Cardiac muscle cell (in vitro differentiated cells and primary cell): ENCODE measurements around the gene COG2. TPM values are rescaled to one million over a fixed set of nuclear protein-coding genes. Genes with fewer than 3 reads are reported as not detected.

Source experiments
- DNase-seq, 2 donors: peaks; one replicate each; pipeline versions ENCODE4 v3.0.0 to v3.0.0-alpha.2; 2010 to 2017; ENCODE audit warnings: low read depth in 1 of 2, low spot score in 1 of 2
- H3K27ac ChIP-seq: fragments of 200-600 bp; sonication (generic); 2 replicates; pipeline ENCODE4 v1.5.1; 2016
- H3K27me3 ChIP-seq: fragments of 200-600 bp; sonication (generic); 2 replicates; pipeline ENCODE4 v1.6.0; 2016; ENCODE audit warnings: control low read depth
- H3K36me3 ChIP-seq: fragments of 200-600 bp; sonication (generic); 2 replicates; pipeline ENCODE4 v1.5.1; 2016; ENCODE audit warnings: control low read depth
- H3K4me1 ChIP-seq: fragments of 200-600 bp; sonication (generic); 2 replicates; pipeline ENCODE4 v1.8.1; 2017; ENCODE audit warnings: low read depth, mild to moderate bottlenecking, mixed run types
- H3K4me3 ChIP-seq: fragments of 200-600 bp; sonication (generic); 2 replicates; pipeline ENCODE4 v1.5.1; 2016; ENCODE audit warnings: mild to moderate bottlenecking
- H3K9me3 ChIP-seq: fragments of 200-600 bp; sonication (generic); 2 replicates; pipeline ENCODE4 v1.5.1; 2017; ENCODE audit warnings: low read depth, mild to moderate bottlenecking, control low read depth
- polyA plus RNA-seq: library from polyadenylated mRNA; unstranded; fragments of >200 nt; fragmentation: Nextera tagmentation; extraction: Ambion mirVana; gene quantifications from 2 replicates; pipeline ENCODE4 v1.2.1, GENCODE V29; 2016
- total RNA-seq: library from RNA; depleted of rRNA; stranded (reverse); fragments of >200 nt; gene quantifications from 2 replicates; pipeline ENCODE4 v1.2.3, GENCODE V29; 2016
- TF ChIP-seq, protein P1 (sequence below): IDR thresholded peaks from 2 replicates; pipeline ENCODE4 v1.5.1; 2012; ENCODE audit warnings: low read depth, mild to moderate bottlenecking, low read length

COG2 gene
- total and polyA plus RNA-seq, 2 experiments from 2014 or later: 23.2 to 27.4 TPM

DNA sequence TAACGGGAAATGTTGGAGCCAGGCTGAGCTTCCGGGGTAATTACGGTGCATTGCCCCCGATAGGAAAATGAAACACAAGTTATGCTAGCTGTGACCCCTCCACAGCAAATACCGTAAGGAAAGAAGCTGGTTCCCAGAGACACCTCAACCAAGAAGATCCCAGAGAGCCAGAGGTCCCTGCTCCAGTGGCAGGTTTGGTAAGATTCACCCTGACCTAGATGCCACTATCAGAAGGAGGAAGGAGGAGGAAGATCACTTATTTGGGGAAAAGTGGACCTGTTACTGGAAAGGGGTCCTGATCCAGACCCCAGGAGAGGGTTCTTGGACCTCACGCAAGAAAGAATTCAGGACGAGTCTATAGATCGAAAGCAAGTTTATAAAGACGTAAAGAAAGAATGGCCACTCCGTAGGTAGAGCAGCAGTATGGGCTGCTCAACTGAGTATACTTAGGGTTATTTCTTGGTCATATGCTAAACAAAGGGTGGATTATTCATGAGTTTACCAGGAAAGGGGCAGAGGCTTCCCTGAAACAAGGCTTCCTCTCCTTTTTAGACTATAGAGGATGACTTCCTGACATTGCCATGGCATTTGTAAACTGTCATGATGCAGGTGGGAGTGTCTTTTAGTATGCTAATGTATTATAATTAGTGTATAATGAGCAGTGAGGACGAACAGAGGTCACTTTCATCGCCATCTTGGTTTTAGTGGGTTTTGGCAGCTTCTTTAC is 97.4 kb downstream of the COG2 start:
- TF ChIP-seq, protein P1, sequence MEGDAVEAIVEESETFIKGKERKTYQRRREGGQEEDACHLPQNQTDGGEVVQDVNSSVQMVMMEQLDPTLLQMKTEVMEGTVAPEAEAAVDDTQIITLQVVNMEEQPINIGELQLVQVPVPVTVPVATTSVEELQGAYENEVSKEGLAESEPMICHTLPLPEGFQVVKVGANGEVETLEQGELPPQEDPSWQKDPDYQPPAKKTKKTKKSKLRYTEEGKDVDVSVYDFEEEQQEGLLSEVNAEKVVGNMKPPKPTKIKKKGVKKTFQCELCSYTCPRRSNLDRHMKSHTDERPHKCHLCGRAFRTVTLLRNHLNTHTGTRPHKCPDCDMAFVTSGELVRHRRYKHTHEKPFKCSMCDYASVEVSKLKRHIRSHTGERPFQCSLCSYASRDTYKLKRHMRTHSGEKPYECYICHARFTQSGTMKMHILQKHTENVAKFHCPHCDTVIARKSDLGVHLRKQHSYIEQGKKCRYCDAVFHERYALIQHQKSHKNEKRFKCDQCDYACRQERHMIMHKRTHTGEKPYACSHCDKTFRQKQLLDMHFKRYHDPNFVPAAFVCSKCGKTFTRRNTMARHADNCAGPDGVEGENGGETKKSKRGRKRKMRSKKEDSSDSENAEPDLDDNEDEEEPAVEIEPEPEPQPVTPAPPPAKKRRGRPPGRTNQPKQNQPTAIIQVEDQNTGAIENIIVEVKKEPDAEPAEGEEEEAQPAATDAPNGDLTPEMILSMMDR: no peak
- H3K27me3 ChIP-seq: no peaks in the 10 kb centered on the region
- no peaks in the 10 kb centered on the region for H3K36me3 ChIP-seq
- no peak overlapping the region for H3K27ac ChIP-seq
- no peak overlapping the region for H3K4me3 ChIP-seq
- no peaks in the 10 kb centered on the region for H3K4me1 ChIP-seq
- DNase-seq: no peak
- H3K9me3 ChIP-seq: no peaks in the 10 kb centered on the region

Other genes starting within 250 kb of the COG2 start
- 0.32 and 1.2 TPM in 2 replicates for gene PGBD5, start 216.1 kb upstream of the COG2 start, total RNA-seq
- gene PGBD5, start 216.1 kb upstream of the COG2 start, polyA plus RNA-seq: 0.40 TPM in 1 of 2 replicates, not detected in the other
- 16.3 and 16.6 TPM in 2 replicates for gene AGT, start 71.6 kb downstream of the COG2 start, total RNA-seq
- gene AGT, start 71.6 kb downstream of the COG2 start, polyA plus RNA-seq: 19.5 and 23.8 TPM in 2 replicates
- 0.12 and 0.18 TPM in 2 replicates for gene CAPN9, start 104.9 kb downstream of the COG2 start, total RNA-seq
- gene CAPN9, start 104.9 kb downstream of the COG2 start, polyA plus RNA-seq: 0.87 and 1.2 TPM in 2 replicates
- 67.6 and 68.8 TPM in 2 replicates for gene C1orf198, start 226.0 kb downstream of the COG2 start, total RNA-seq
- 54.7 and 59.0 TPM in 2 replicates for gene C1orf198, start 226.0 kb downstream of the COG2 start, polyA plus RNA-seq